PC-3 (cell line): ENCODE data around the gene ETV2. TPM values are rescaled to one million over a fixed set of nuclear protein-coding genes. Genes with fewer than 3 reads are reported as not detected.

Source experiments
- ATAC-seq: fragments of 200-7000 bp; cut with Tn5 transposase; 2 replicates; pipeline ENCODE4 v1.9.1; 2020; ENCODE audit warnings: mild to moderate bottlenecking, moderate library complexity
- BruUV-seq: library from RNA; stranded (reverse); fragments of 400-500 nt; replicated peaks from 2 replicates; lab custom pipeline; 2021; lab: Mats Ljungman, UMichigan
- CTCF ChIA-PET: fragments of 300-600 bp; sonication (Branson Sonifier 250); formaldehyde crosslinking; loops from one replicate; lab custom pipeline; 2022; ENCODE audit warnings: antibody characterized with exemption; lab: Charles Lee
- POLR2A ChIA-PET: fragments of 300-600 bp; sonication (Branson Sonifier 250); formaldehyde crosslinking; loops from one replicate; lab custom pipeline; 2022; ENCODE audit warnings: antibody characterized with exemption; ENCODE audit not compliant: unreplicated experiment; lab: Charles Lee
- DNase-seq: peaks from one replicate; pipeline ENCODE4 v3.0.0-alpha.2; 2015
- H2AFZ ChIP-seq: fragments of 300-600 bp; sonication (generic); 2 replicates; pipeline ENCODE4 v1.6.0; 2016; ENCODE audit warnings: antibody characterized with exemption, low read length
- H3F3A ChIP-seq: fragments of 300-600 bp; sonication (generic); one replicate; pipeline ENCODE4 v1.6.0; 2017; ENCODE audit warnings: antibody characterized with exemption, low read length, control low read depth, mild to moderate bottlenecking; ENCODE audit not compliant: unreplicated experiment
- H3K27ac ChIP-seq: fragments of 300-600 bp; sonication (generic); 2 replicates; pipeline ENCODE4 v1.5.1; 2016; ENCODE audit warnings: mild to moderate bottlenecking, low read length
- H3K27me3 ChIP-seq: fragments of 300-600 bp; sonication (generic); 2 replicates; pipeline ENCODE4 v1.6.1; 2016; ENCODE audit warnings: low read length, mixed read lengths
- H3K36me3 ChIP-seq: fragments of 300-600 bp; sonication (generic); 2 replicates; pipeline ENCODE4 v1.6.1; 2016; ENCODE audit warnings: low read depth, mixed run types, low read length, mixed read lengths
- H3K4me1 ChIP-seq: fragments of 300-600 bp; sonication (generic); 2 replicates; pipeline ENCODE4 v1.5.1; 2016; ENCODE audit warnings: low read length; ENCODE audit not compliant: insufficient read depth
- H3K4me2 ChIP-seq: fragments of 300-600 bp; sonication (generic); 2 replicates; pipeline ENCODE4 v1.6.0; 2016; ENCODE audit warnings: low read length
- H3K4me3 ChIP-seq: fragments of 300-600 bp; sonication (generic); 2 replicates; pipeline ENCODE4 v1.5.1; 2016; ENCODE audit warnings: mild to moderate bottlenecking, low read length, mixed read lengths
- H3K79me2 ChIP-seq: fragments of 300-600 bp; sonication (generic); 2 replicates; pipeline ENCODE4 v1.6.1; 2017; ENCODE audit warnings: low read length, mixed read lengths
- H3K9ac ChIP-seq: fragments of 300-600 bp; sonication (generic); 2 replicates; pipeline ENCODE4 v1.6.0; 2016; ENCODE audit warnings: mild to moderate bottlenecking, low read length
- H3K9me2 ChIP-seq: fragments of 300-600 bp; sonication (generic); replicated peaks from 2 replicates; pipeline ENCODE4 v1.6.1; 2016; ENCODE audit warnings: mixed run types, low read length, mixed read lengths
- H3K9me3 ChIP-seq: fragments of 300-600 bp; sonication (generic); 2 replicates; pipeline ENCODE4 v1.6.1; 2016; ENCODE audit warnings: low read length, mixed read lengths
- H4K20me1 ChIP-seq: fragments of 300-600 bp; sonication (generic); 2 replicates; pipeline ENCODE4 v1.6.1; 2016; ENCODE audit warnings: low read length, mixed read lengths
- EZH2 ChIP-seq: fragments of 300-600 bp; sonication (generic); IDR thresholded peaks from one replicate; pipeline ENCODE4 v1.6.1; 2017; ENCODE audit warnings: antibody characterized with exemption, mild to moderate bottlenecking, low read length; ENCODE audit not compliant: unreplicated experiment
- EZH2phosphoT487 ChIP-seq: fragments of 300-600 bp; sonication (generic); IDR thresholded peaks from 2 replicates; pipeline ENCODE4 v1.6.1; 2018; ENCODE audit warnings: mild to moderate bottlenecking, antibody characterized with exemption, low read length, borderline replicate concordance
- intact Hi-C: fragments of 100-400 bp; cut with micrococcal nuclease; formaldehyde crosslinking; loops from 2 replicates; pipeline ENCODE4 v1.9.0; 2023
- total RNA-seq: library from RNA; depleted of rRNA; stranded (reverse); fragments of >200 nt; gene quantifications from 2 replicates; pipeline ENCODE4 v1.2.3, GENCODE V29; 2014
- TF ChIP-seq, protein P1 (sequence below): fragments of 300-600 bp; sonication (generic); conservative IDR thresholded peaks from 2 replicates; pipeline ENCODE4 v1.5.1; 2017; ENCODE audit warnings: antibody characterized with exemption, low read depth, mild to moderate bottlenecking, low read length

The ETV2 gene
- total RNA-seq, 1 experiment from 2014 or later: 0.36 TPM

DNA sequence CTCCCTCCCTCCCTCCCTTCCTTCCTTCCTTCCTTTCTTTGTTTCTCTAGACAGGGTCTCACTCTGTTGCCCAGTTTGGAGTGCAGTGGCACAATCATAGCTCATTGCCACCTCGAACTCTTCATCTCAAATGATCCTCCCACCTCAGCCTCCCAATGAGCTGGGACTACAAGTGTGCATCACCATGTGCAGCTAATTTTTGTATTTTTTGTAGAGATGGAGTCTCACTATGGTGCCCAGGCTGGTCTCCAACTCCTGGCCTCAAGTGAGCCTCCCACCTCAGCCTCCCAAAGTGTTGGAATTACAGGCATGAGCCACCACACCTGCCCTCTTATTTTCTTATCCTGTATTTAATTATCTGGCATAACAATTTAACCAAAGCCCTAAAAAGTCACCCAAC is 29.1 kb downstream of the ETV2 start:
- no peak overlapping the region for H3K27ac ChIP-seq
- H3K9me2 ChIP-seq: no peaks in the 10 kb centered on the region
- DNase-seq (no peak), ATAC-seq (no peak)
- intact Hi-C loops: no loop called here
- no peaks in the 10 kb centered on the region for H3K9me3 ChIP-seq
- CTCF ChIA-PET: no interaction called here
- no peaks in the 10 kb centered on the region for H4K20me1 ChIP-seq
- no peak overlapping the region for H3K9ac ChIP-seq
- TF ChIP-seq, protein P1, sequence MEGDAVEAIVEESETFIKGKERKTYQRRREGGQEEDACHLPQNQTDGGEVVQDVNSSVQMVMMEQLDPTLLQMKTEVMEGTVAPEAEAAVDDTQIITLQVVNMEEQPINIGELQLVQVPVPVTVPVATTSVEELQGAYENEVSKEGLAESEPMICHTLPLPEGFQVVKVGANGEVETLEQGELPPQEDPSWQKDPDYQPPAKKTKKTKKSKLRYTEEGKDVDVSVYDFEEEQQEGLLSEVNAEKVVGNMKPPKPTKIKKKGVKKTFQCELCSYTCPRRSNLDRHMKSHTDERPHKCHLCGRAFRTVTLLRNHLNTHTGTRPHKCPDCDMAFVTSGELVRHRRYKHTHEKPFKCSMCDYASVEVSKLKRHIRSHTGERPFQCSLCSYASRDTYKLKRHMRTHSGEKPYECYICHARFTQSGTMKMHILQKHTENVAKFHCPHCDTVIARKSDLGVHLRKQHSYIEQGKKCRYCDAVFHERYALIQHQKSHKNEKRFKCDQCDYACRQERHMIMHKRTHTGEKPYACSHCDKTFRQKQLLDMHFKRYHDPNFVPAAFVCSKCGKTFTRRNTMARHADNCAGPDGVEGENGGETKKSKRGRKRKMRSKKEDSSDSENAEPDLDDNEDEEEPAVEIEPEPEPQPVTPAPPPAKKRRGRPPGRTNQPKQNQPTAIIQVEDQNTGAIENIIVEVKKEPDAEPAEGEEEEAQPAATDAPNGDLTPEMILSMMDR: no peak
- no peak for TF ChIP-seq EZH2
- TF ChIP-seq EZH2phosphoT487: no peak
- no peaks in the 10 kb centered on the region for H3F3A ChIP-seq
- no peak overlapping the region for H2AFZ ChIP-seq
- no peak overlapping the region for H3K4me2 ChIP-seq
- no peaks in the 10 kb centered on the region for H3K4me1 ChIP-seq
- POLR2A ChIA-PET: interaction anchor here (0.6 kb wide), 1 partner anchor 25 kb away, joined by 4 read pairs; no protein-coding TSS in a partner anchor
- no peaks in the 10 kb centered on the region for H3K79me2 ChIP-seq
- 0 out of 2 replicates have a peak, but pooled peaks cover 7% of the 10 kb centered on the region for H3K27me3 ChIP-seq
- no peak overlapping the region for H3K4me3 ChIP-seq
- no TSS peak for BruUV-seq
- H3K36me3 ChIP-seq: no peaks in the 10 kb centered on the region

DNA sequence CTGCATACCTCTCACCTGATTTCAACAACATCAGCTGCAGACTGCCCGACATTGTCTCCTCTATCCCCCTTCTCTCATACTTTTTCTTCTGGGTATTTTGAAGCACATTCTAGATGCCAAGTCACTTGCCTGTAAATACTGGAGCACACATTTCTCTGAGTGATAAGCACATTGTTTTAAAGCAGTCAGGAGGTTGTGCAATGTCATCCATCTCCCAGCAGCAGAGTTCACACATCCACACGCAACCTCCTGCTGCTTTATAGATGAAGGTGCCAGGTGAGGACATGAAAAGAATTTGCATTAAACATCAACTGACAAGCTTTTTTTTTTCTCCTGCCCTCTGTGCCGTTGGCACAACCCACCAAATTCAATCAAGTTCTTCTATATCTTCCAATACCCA is 30.3 kb downstream of the ETV2 start:
- Histone ChIP-seq H3K9me2 (no peaks in the 10 kb centered on the region), H3K9ac (no peak overlapping the region), H3K4me2 (no peak overlapping the region), H4K20me1 (no peaks in the 10 kb centered on the region), H3K79me2 (no peaks in the 10 kb centered on the region), H3K27me3 (0 out of 2 replicates have a peak, but pooled peaks cover 7% of the 10 kb centered on the region), H3K36me3 (no peaks in the 10 kb centered on the region), H3K27ac (no peak overlapping the region), H2AFZ (no peak overlapping the region), H3K4me1 (no peaks in the 10 kb centered on the region), H3F3A (no peaks in the 10 kb centered on the region), H3K9me3 (no peaks in the 10 kb centered on the region), H3K4me3 (no peak overlapping the region)
- TF ChIP-seq EZH2: no peak
- TF ChIP-seq, protein P1: no peak
- TF ChIP-seq EZH2phosphoT487: no peak
- DNase-seq (no peak), ATAC-seq (no peak)
- intact Hi-C loops: no loop called here
- CTCF ChIA-PET: no interaction called here
- BruUV-seq: no TSS peak
- POLR2A ChIA-PET: no interaction called here

DNA sequence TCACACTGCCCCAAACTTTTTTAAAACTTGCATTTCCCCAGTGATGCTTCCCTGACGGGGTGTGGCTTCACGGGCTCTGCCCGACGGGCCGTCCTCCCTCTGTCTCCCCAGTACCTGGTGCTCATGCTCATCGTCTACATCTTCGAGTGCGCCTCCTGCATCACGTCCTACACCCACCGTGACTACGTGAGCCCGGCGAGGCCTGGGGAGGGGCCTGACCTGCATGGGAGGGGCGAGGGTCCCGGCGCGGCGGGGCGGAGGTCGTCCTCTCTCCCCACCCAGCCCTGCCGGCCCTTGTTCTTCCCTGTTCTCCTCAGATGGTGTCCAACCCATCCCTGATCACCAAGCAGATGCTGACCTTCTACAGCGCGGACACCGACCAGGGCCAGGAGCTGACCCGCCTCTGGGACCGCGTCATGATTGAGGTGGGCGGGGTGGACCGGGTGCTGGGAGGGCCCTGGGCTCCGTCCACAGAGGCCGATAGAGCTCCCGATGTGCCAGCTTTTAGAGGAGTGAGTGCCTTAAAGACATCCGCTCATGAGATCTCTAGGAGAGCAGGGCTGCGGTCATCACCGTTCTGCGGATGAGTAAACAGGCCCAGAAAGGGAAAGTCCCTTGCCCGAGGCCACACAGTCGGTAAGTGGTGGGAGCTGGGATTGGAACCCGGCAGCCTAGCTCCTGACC is 31.7 kb downstream of the ETV2 start:
- CTCF ChIA-PET: no interaction called here
- DNase-seq (no peak), ATAC-seq (no peak)
- Histone ChIP-seq H3K27me3 (0 out of 2 replicates have a peak, but pooled peaks cover 7% of the 10 kb centered on the region), H4K20me1 (no peaks in the 10 kb centered on the region), H3K79me2 (no peaks in the 10 kb centered on the region), H3K4me2 (no peak overlapping the region), H3K27ac (no peak overlapping the region), H3K36me3 (no peaks in the 10 kb centered on the region), H3K4me1 (no peaks in the 10 kb centered on the region), H3K9me3 (no peaks in the 10 kb centered on the region), H3K9ac (no peak overlapping the region), H3K4me3 (no peak overlapping the region), H3F3A (no peaks in the 10 kb centered on the region), H2AFZ (no peak overlapping the region), H3K9me2 (no peaks in the 10 kb centered on the region)
- POLR2A ChIA-PET: no interaction called here
- intact Hi-C loops: no loop called here
- BruUV-seq: no TSS peak
- TF ChIP-seq EZH2 (no peak), EZH2phosphoT487 (no peak)
- TF ChIP-seq, protein P1: no peak
